A673 (cell line): ENCODE measurements around the gene CDCA4. TPM values are rescaled to one million over a fixed set of nuclear protein-coding genes. Genes with fewer than 3 reads are reported as not detected.

ENCODE experiments used
- BruUV-seq: library from RNA; stranded (reverse); fragments of 400-500 nt; replicated peaks from 2 replicates; lab custom pipeline; 2021; lab: Mats Ljungman, UMichigan
- CTCF ChIA-PET: fragments of 300-600 bp; sonication (Branson Sonifier 250); formaldehyde crosslinking; loops from one replicate; lab custom pipeline; 2022; ENCODE audit warnings: antibody characterized with exemption; lab: Charles Lee
- POLR2A ChIA-PET: fragments of 300-600 bp; sonication (Branson Sonifier 250); formaldehyde crosslinking; loops from one replicate; lab custom pipeline; 2022; ENCODE audit warnings: antibody characterized with exemption; ENCODE audit not compliant: low non-redundant PET; lab: Charles Lee
- DNase-seq: peaks from one replicate; pipeline ENCODE4 v3.0.0-alpha.2; 2015; ENCODE audit warnings: low spot score
- H3K27ac ChIP-seq: fragments of 200-600 bp; sonication (generic); 2 replicates; pipeline ENCODE4 v1.5.1; 2016; ENCODE audit warnings: mixed run types, low read depth, mild to moderate bottlenecking, mixed read lengths, antibody characterized with exemption, low read length; ENCODE audit not compliant: poor library complexity, severe bottlenecking
- H3K27me3 ChIP-seq: fragments of 200-600 bp; sonication (generic); replicated peaks from 2 replicates; pipeline ENCODE4 v1.6.1; 2017; ENCODE audit warnings: mixed run types, low read depth, mild to moderate bottlenecking, mixed read lengths, antibody characterized with exemption, low read length; ENCODE audit not compliant: insufficient read depth, poor library complexity
- H3K36me3 ChIP-seq: fragments of 200-600 bp; sonication (generic); 2 replicates; pipeline ENCODE4 v1.6.1; 2016; ENCODE audit warnings: mixed run types, mild to moderate bottlenecking, mixed read lengths, antibody characterized with exemption, low read length; ENCODE audit not compliant: insufficient read depth, poor library complexity, severe bottlenecking
- H3K4me1 ChIP-seq: fragments of 200-600 bp; sonication (generic); 2 replicates; pipeline ENCODE4 v1.6.1; 2017; ENCODE audit warnings: mixed run types, mild to moderate bottlenecking, mixed read lengths, antibody characterized with exemption, low read length; ENCODE audit not compliant: insufficient read depth, poor library complexity, severe bottlenecking
- H3K4me3 ChIP-seq: fragments of 200-600 bp; sonication (generic); 2 replicates; pipeline ENCODE4 v1.5.1; 2016; ENCODE audit warnings: low read depth, mixed run types, mild to moderate bottlenecking, mixed read lengths, low read length; ENCODE audit not compliant: poor library complexity, severe bottlenecking
- H3K9me3 ChIP-seq: fragments of 200-600 bp; sonication (generic); 2 replicates; pipeline ENCODE4 v1.6.1; 2016; ENCODE audit warnings: mixed run types, low read depth, mild to moderate bottlenecking, mixed read lengths, antibody characterized with exemption, low read length; ENCODE audit not compliant: poor library complexity, severe bottlenecking
- EZH2 ChIP-seq: fragments of 200-600 bp; sonication (generic); IDR thresholded peaks from 2 replicates; pipeline ENCODE4 v1.6.1; 2017; ENCODE audit warnings: borderline replicate concordance, low read depth, mild to moderate bottlenecking, mixed read lengths, antibody characterized with exemption, low read length; ENCODE audit not compliant: poor library complexity, severe bottlenecking
- intact Hi-C: fragments of 100-400 bp; cut with micrococcal nuclease; formaldehyde crosslinking; loops from one replicate; pipeline ENCODE4 v1.10.0; 2022; ENCODE audit not compliant: unreplicated experiment
- total RNA-seq: library from RNA; stranded (reverse); gene quantifications from 2 replicates; pipeline ENCODE4 v1.2.3, GENCODE V29; 2021
- TF ChIP-seq, protein P1 (sequence below): fragments of 300-800, 200-600 bp; sonication (generic); conservative IDR thresholded peaks from 2 replicates; pipeline ENCODE4 v1.5.1; 2017; ENCODE audit warnings: low read depth, mild to moderate bottlenecking, antibody characterized with exemption, low read length, moderate library complexity, mixed read lengths

CDCA4 gene
- total RNA-seq, 1 experiment from 2014 or later: 49.7 TPM

- Histone ChIP-seq H3K27ac (no peak overlapping the region), H3K9me3 (no peaks in the 10 kb centered on the region), H3K4me1 (peaks cover 9% of the 10 kb centered on the region), H3K36me3 (no peaks in the 10 kb centered on the region), H3K27me3 (no peaks in the 10 kb centered on the region), H3K4me3 (no peak overlapping the region)
- ChIA-PET CTCF (interaction anchor here (0.7 kb wide), 1 partner anchor 82 kb away, joined by 6 read pairs; no protein-coding TSS in a partner anchor), POLR2A (no interaction called here)
- BruUV-seq: no TSS peak
- intact Hi-C loops: no loop called here
- DNase-seq: no peak
- TF ChIP-seq, protein P1, sequence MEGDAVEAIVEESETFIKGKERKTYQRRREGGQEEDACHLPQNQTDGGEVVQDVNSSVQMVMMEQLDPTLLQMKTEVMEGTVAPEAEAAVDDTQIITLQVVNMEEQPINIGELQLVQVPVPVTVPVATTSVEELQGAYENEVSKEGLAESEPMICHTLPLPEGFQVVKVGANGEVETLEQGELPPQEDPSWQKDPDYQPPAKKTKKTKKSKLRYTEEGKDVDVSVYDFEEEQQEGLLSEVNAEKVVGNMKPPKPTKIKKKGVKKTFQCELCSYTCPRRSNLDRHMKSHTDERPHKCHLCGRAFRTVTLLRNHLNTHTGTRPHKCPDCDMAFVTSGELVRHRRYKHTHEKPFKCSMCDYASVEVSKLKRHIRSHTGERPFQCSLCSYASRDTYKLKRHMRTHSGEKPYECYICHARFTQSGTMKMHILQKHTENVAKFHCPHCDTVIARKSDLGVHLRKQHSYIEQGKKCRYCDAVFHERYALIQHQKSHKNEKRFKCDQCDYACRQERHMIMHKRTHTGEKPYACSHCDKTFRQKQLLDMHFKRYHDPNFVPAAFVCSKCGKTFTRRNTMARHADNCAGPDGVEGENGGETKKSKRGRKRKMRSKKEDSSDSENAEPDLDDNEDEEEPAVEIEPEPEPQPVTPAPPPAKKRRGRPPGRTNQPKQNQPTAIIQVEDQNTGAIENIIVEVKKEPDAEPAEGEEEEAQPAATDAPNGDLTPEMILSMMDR: no peak
- no peak for TF ChIP-seq EZH2
Measured at GRCh38 chr14:104964546-104964945, 56.3 kb downstream of the CDCA4 start.

Other genes starting within 250 kb of the CDCA4 start
- 123 and 142 TPM in 2 replicates for gene AKT1, start 225.3 kb downstream of the CDCA4 start, total RNA-seq
- 1.4 and 2.1 TPM in 2 replicates for gene ZBTB42, start 220.0 kb downstream of the CDCA4 start, total RNA-seq
- gene CEP170B, start 155.8 kb downstream of the CDCA4 start, total RNA-seq: 20.8 and 22.6 TPM in 2 replicates
- gene PLD4, start 96.2 kb downstream of the CDCA4 start, total RNA-seq: not detected in 2 replicates
- gene AHNAK2, start 42.7 kb downstream of the CDCA4 start, total RNA-seq: 0.56 and 0.59 TPM in 2 replicates
- 14.3 and 14.6 TPM in 2 replicates for gene CLBA1, start 35.3 kb downstream of the CDCA4 start, total RNA-seq
- not detected in 2 replicates for gene GPR132, start 44.3 kb upstream of the CDCA4 start, total RNA-seq
- 14.3 and 17.3 TPM in 2 replicates for gene JAG2, start 147.7 kb upstream of the CDCA4 start, total RNA-seq
- gene NUDT14, start 160.2 kb upstream of the CDCA4 start, total RNA-seq: 30.8 and 40.5 TPM in 2 replicates
- 39.5 and 39.9 TPM in 2 replicates for gene BTBD6, start 227.4 kb upstream of the CDCA4 start, total RNA-seq